Neural progenitor cell (in vitro differentiated cells): ENCODE results near the gene NUTF2. TPM values are rescaled to one million over a fixed set of nuclear protein-coding genes. Genes with fewer than 3 reads are reported as not detected.
A peak's percentile ranks its signal among the peaks of the same experiment; 100 is the strongest.

Experiments used
- DNase-seq: peaks from one replicate; pipeline ENCODE4 v3.0.0-alpha.2; 2016; ENCODE audit warnings: low spot score
- H2AFZ ChIP-seq: fragments of 200-600 bp; sonication (generic); replicated peaks from 2 replicates; pipeline ENCODE4 v1.6.1; 2016; ENCODE audit warnings: antibody characterized with exemption
- H3F3A ChIP-seq: fragments of 200-600 bp; sonication (generic); 2 replicates; pipeline ENCODE4 v1.6.1; 2016; ENCODE audit warnings: antibody characterized with exemption, low read depth
- H3K27ac ChIP-seq: fragments of 200-600 bp; sonication (generic); 2 replicates; pipeline ENCODE4 v1.5.1; 2016; ENCODE audit warnings: mild to moderate bottlenecking
- H3K27me3 ChIP-seq: fragments of 200-600 bp; sonication (generic); 2 replicates; pipeline ENCODE4 v1.6.1; 2016; ENCODE audit warnings: mild to moderate bottlenecking, moderate library complexity
- H3K36me3 ChIP-seq: fragments of 200-600 bp; sonication (generic); 2 replicates; pipeline ENCODE4 v1.5.1; 2016
- H3K4me1 ChIP-seq: fragments of 200-600 bp; sonication (generic); 2 replicates; pipeline ENCODE4 v1.6.1; 2016; ENCODE audit warnings: mixed run types
- H3K4me2 ChIP-seq: fragments of 200-600 bp; sonication (generic); 2 replicates; pipeline ENCODE4 v1.6.1; 2016
- H3K4me3 ChIP-seq: fragments of 200-600 bp; sonication (generic); 2 replicates; pipeline ENCODE4 v1.5.1; 2016
- H3K79me2 ChIP-seq: fragments of 200-600 bp; sonication (generic); 2 replicates; pipeline ENCODE4 v1.6.1; 2016; ENCODE audit warnings: low read depth
- H3K9ac ChIP-seq: fragments of 200-600 bp; sonication (generic); 2 replicates; pipeline ENCODE4 v1.6.1; 2016
- H3K9me3 ChIP-seq: fragments of 200-600 bp; sonication (generic); 2 replicates; pipeline ENCODE4 v1.5.1; 2016; ENCODE audit warnings: low read depth
- H4K20me1 ChIP-seq: fragments of 200-600 bp; sonication (generic); 2 replicates; pipeline ENCODE4 v1.6.1; 2016; ENCODE audit warnings: low read depth
- H3K27ac Mint-ChIP-seq: 3 replicates; pipeline ENCODE4 v1.8.0; 2021; ENCODE audit warnings: mixed read lengths
- H3K27me3 Mint-ChIP-seq: 2 replicates; pipeline ENCODE4 v1.8.0; 2022; ENCODE audit warnings: low read depth, mild to moderate bottlenecking, inconsistent platforms, moderate library complexity, mixed read lengths; ENCODE audit not compliant: insufficient read depth
- H3K36me3 Mint-ChIP-seq: 3 replicates; pipeline ENCODE4 v1.8.0; 2021; ENCODE audit warnings: mixed read lengths
- H3K4me1 Mint-ChIP-seq: 3 replicates; pipeline ENCODE4 v1.8.0; 2021; ENCODE audit warnings: mixed read lengths
- H3K4me3 Mint-ChIP-seq: 3 replicates; pipeline ENCODE4 v1.8.0; 2021; ENCODE audit warnings: mild to moderate bottlenecking, moderate library complexity, mixed read lengths
- H3K9me3 Mint-ChIP-seq: 3 replicates; pipeline ENCODE4 v1.8.0; 2020; ENCODE audit warnings: mixed read lengths
- EZH2 ChIP-seq: fragments of 200-600 bp; sonication (generic); IDR thresholded peaks from 2 replicates; pipeline ENCODE4 v1.6.1; 2017; ENCODE audit warnings: antibody characterized with exemption, mild to moderate bottlenecking, moderate library complexity
- EZH2phosphoT487 ChIP-seq: fragments of 200-600 bp; sonication (generic); IDR thresholded peaks from 2 replicates; pipeline ENCODE4 v1.6.1; 2017; ENCODE audit warnings: antibody characterized with exemption
- total RNA-seq: library from RNA; depleted of rRNA; stranded (reverse); fragments of >200 nt; gene quantifications from 2 replicates; pipeline ENCODE4 v1.2.3, GENCODE V29; 2015; ENCODE audit warnings: low replicate concordance
- TF ChIP-seq, protein P1 (sequence below): fragments of 200-600 bp; sonication (generic); IDR thresholded peaks from 2 replicates; pipeline ENCODE4 v1.5.1; 2017; ENCODE audit warnings: antibody characterized with exemption, mild to moderate bottlenecking

NUTF2 gene
- total RNA-seq, 1 donor from 2014 or later, result 133 TPM

DNA sequence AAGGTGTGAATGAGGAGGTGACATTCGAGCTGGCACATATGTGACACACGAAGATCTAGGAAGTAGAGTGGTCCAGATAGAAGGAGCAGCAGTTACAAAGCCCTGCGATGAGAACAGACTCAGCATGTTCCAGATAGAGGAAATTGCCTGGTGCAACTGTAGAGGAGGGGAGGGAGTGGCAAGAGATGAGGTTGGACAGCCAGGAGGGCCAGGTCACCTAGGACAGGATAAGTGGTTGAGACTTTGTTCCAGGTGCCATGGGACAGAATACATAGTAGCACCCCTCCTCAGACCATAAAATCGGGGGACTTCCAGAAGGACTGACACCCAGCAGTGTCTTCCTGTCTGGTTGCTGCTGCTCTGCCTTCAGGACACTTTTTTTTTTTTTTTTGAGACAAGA, 11.8 kb downstream of the NUTF2 start:
- H3K36me3 Mint-ChIP-seq, result peaks cover 26% of the 10 kb centered on the region
- Histone ChIP-seq H2AFZ (no peak overlapping the region), H3K27me3 (no peaks in the 10 kb centered on the region), H3K4me3 (no peak overlapping the region), H3K79me2 (peaks cover 100% of the 10 kb centered on the region), H3K36me3 (no peaks in the 10 kb centered on the region), H3K27ac (no peak overlapping the region), H3F3A (peaks cover 2% of the 10 kb centered on the region), H3K9ac (no peak overlapping the region), H3K9me3 (no peaks in the 10 kb centered on the region), H3K4me1 (peaks cover 5% of the 10 kb centered on the region), H4K20me1 (peaks cover 100% of the 10 kb centered on the region), H3K4me2 (no peak overlapping the region)
- TF ChIP-seq, protein P1, sequence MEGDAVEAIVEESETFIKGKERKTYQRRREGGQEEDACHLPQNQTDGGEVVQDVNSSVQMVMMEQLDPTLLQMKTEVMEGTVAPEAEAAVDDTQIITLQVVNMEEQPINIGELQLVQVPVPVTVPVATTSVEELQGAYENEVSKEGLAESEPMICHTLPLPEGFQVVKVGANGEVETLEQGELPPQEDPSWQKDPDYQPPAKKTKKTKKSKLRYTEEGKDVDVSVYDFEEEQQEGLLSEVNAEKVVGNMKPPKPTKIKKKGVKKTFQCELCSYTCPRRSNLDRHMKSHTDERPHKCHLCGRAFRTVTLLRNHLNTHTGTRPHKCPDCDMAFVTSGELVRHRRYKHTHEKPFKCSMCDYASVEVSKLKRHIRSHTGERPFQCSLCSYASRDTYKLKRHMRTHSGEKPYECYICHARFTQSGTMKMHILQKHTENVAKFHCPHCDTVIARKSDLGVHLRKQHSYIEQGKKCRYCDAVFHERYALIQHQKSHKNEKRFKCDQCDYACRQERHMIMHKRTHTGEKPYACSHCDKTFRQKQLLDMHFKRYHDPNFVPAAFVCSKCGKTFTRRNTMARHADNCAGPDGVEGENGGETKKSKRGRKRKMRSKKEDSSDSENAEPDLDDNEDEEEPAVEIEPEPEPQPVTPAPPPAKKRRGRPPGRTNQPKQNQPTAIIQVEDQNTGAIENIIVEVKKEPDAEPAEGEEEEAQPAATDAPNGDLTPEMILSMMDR, result no peak
- TF ChIP-seq EZH2 (no peak), EZH2phosphoT487 (no peak)
- peaks cover 2% of the 10 kb centered on the region for H3K27me3 Mint-ChIP-seq
- peak overlapping the region; percentile 8 for H3K27ac Mint-ChIP-seq
- DNase-seq, result no peak
- H3K9me3 Mint-ChIP-seq, result no peaks in the 10 kb centered on the region
- no peak overlapping the region for H3K4me3 Mint-ChIP-seq
- peaks cover 20% of the 10 kb centered on the region for H3K4me1 Mint-ChIP-seq

DNA sequence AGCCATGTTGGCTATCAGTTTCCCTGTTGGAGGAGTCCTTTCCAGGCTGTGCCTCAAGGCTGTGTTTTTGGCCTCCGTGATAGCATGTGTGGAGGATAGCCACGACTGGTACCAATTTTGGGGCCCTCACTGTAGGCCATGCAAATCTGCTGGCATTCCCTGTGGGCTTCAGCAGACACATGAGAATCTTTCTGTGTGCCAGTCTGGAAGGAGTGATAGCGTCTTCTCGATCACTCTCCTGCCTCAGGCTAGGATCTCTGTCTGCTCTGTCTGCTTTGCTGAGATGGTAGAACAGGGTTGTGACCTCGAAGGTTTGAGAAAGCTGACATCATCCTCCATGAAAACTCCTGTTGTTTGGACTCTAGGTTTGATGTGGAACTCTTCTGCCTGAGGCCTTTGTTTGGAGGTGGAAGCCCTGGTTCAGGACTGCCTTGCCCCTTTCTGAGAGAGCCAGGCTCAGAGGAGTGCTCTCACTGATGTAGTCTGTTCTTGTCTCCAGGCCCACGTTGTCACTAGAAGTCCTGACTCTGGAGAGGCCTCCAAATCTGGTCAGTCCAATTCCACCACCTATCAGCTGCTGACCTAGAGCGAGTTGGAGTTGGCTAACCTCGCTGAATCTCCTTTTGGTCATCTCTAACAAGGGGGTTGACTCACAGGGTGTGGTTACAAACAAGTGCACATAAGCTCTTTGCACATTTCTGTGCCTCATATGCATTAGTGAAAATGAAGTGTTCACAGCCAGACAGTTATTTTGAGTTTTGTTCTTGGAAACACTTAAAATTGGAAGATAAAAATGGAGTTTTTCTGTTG, 14.1 kb downstream of the NUTF2 start:
- H4K20me1 ChIP-seq, result peaks cover 99% of the 10 kb centered on the region
- H3K4me1 Mint-ChIP-seq, result peaks cover 19% of the 10 kb centered on the region
- no peak overlapping the region for H3K4me2 ChIP-seq
- H3K27ac ChIP-seq, result peak overlapping the region; percentile 14
- no peaks in the 10 kb centered on the region for H3K9me3 ChIP-seq
- no peak for TF ChIP-seq EZH2
- TF ChIP-seq, protein P1, result no peak
- TF ChIP-seq EZH2phosphoT487, result no peak
- peaks cover 98% of the 10 kb centered on the region for H3K79me2 ChIP-seq
- H3F3A ChIP-seq, result peaks cover 8% of the 10 kb centered on the region
- H3K36me3 Mint-ChIP-seq, result peaks cover 30% of the 10 kb centered on the region
- H2AFZ ChIP-seq, result no peak overlapping the region
- H3K4me3 ChIP-seq, result no peak overlapping the region
- no peak for DNase-seq
- H3K4me3 Mint-ChIP-seq, result no peak overlapping the region
- no peaks in the 10 kb centered on the region for H3K9me3 Mint-ChIP-seq
- peaks cover 8% of the 10 kb centered on the region for H3K4me1 ChIP-seq
- H3K27me3 ChIP-seq, result no peaks in the 10 kb centered on the region
- no peak overlapping the region for H3K9ac ChIP-seq
- no peaks in the 10 kb centered on the region for H3K36me3 ChIP-seq
- peaks cover 7% of the 10 kb centered on the region for H3K27me3 Mint-ChIP-seq
- H3K27ac Mint-ChIP-seq, result no peak overlapping the region

DNA sequence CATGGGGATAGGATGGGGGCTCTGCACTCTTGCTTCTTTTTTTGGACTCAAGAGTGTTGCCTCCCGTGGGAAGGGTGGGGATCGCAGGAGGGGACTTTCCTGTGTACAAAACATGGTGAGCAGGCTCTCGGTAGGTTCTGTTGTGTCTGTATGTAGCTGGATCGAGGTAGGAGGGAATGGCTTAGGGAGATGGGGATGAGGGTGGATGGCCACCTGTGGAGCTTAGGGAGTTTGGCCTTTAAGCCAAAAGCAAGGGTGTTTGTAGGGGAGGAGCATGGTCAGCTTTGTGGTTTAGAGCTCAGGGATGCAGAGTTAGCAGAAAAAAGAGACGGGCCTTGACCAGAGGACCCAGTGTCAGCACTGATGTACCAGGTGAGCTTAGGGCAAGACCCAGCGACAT, 15.1 kb downstream of the NUTF2 start:
- Mint-ChIP-seq H3K4me1 (peaks cover 18% of the 10 kb centered on the region), H3K9me3 (no peaks in the 10 kb centered on the region), H3K4me3 (no peak overlapping the region), H3K27me3 (peaks cover 7% of the 10 kb centered on the region), H3K27ac (peak overlapping the region; percentile 19), H3K36me3 (peaks cover 27% of the 10 kb centered on the region)
- no peak overlapping the region for H3K4me2 ChIP-seq
- no peak for TF ChIP-seq EZH2
- no peak for TF ChIP-seq EZH2phosphoT487
- TF ChIP-seq, protein P1, result no peak
- no peaks in the 10 kb centered on the region for H3K9me3 ChIP-seq
- H3K36me3 ChIP-seq, result no peaks in the 10 kb centered on the region
- peaks cover 98% of the 10 kb centered on the region for H3K79me2 ChIP-seq
- H3K9ac ChIP-seq, result no peak overlapping the region
- no peaks in the 10 kb centered on the region for H3K27me3 ChIP-seq
- H4K20me1 ChIP-seq, result peaks cover 91% of the 10 kb centered on the region
- no peak overlapping the region for H3K27ac ChIP-seq
- peaks cover 8% of the 10 kb centered on the region for H3F3A ChIP-seq
- DNase-seq, result no peak
- H3K4me1 ChIP-seq, result peaks cover 8% of the 10 kb centered on the region
- H2AFZ ChIP-seq, result no peak overlapping the region
- H3K4me3 ChIP-seq, result no peak overlapping the region
